SK-N-SH (cell line): ENCODE measurements around the gene BRD7.
A peak's percentile ranks its signal among the peaks of the same experiment; 100 is the strongest.

Experiments
- FOXJ3 ChIP-seq: sonication (generic); formaldehyde crosslinking; IDR thresholded peaks from 2 replicates; pipeline ENCODE4 v1.5.1; 2020; ENCODE audit warnings: mild to moderate bottlenecking, missing genetic modification reagents
- IRF3 ChIP-seq: fragments of 150-350 bp; IDR thresholded peaks from 2 replicates; pipeline ENCODE4 v1.6.1; 2016; ENCODE audit warnings: mild to moderate bottlenecking, low read depth, low read length
- MAX ChIP-seq: IDR thresholded peaks from 2 replicates; pipeline ENCODE4 v1.4.0; 2012; ENCODE audit warnings: low read depth
- NFIC ChIP-seq: IDR thresholded peaks from 2 replicates; pipeline ENCODE4 v1.4.0; 2012; ENCODE audit warnings: borderline replicate concordance
- POLR2AphosphoS5 ChIP-seq: IDR thresholded peaks from 2 replicates; pipeline ENCODE4 v1.6.1; 2012; ENCODE audit warnings: low read depth, low read length
- RFX5 ChIP-seq: IDR thresholded peaks from 2 replicates; pipeline ENCODE4 v1.6.1; 2012; ENCODE audit warnings: mild to moderate bottlenecking, improper control_type of control experiment, low read length
- TF ChIP-seq, protein P1 (sequence below): fragments of 200-600 bp; sonication (generic); IDR thresholded peaks from 2 replicates; pipeline ENCODE4 v1.6.1; 2017; ENCODE audit warnings: antibody characterized with exemption, mild to moderate bottlenecking, moderate library complexity

GRCh38 chr16:50310308-50311133 lies 58.3 kb downstream of the BRD7 start:
- TF ChIP-seq, protein P1, sequence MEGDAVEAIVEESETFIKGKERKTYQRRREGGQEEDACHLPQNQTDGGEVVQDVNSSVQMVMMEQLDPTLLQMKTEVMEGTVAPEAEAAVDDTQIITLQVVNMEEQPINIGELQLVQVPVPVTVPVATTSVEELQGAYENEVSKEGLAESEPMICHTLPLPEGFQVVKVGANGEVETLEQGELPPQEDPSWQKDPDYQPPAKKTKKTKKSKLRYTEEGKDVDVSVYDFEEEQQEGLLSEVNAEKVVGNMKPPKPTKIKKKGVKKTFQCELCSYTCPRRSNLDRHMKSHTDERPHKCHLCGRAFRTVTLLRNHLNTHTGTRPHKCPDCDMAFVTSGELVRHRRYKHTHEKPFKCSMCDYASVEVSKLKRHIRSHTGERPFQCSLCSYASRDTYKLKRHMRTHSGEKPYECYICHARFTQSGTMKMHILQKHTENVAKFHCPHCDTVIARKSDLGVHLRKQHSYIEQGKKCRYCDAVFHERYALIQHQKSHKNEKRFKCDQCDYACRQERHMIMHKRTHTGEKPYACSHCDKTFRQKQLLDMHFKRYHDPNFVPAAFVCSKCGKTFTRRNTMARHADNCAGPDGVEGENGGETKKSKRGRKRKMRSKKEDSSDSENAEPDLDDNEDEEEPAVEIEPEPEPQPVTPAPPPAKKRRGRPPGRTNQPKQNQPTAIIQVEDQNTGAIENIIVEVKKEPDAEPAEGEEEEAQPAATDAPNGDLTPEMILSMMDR: no peak
- TF ChIP-seq IRF3 (no peak), FOXJ3 (CRISPR knock-in tag) (no peak), RFX5 (no peak), NFIC (no peak), POLR2AphosphoS5 (0 out of 2 replicates have a peak, but pooled peaks have one; percentile 0), MAX (no peak)
